AG09309 (cell line): Measurements from ENCODE around the gene CACNA1E.

Experiments used
- DNase-seq: peaks from one replicate; pipeline ENCODE4 v3.0.0-alpha.2; 2010; ENCODE audit warnings: low read depth
- H3K4me3 ChIP-seq: 2 replicates; pipeline ENCODE4 v1.5.1; 2011; ENCODE audit warnings: mild to moderate bottlenecking, low read depth, low read length, moderate library complexity; ENCODE audit not compliant: control insufficient read depth
- TF ChIP-seq, protein P1 (sequence below): IDR thresholded peaks from 2 replicates; pipeline ENCODE4 v1.5.1; 2011; ENCODE audit warnings: mild to moderate bottlenecking, low read depth, low read length, inconsistent platforms; ENCODE audit not compliant: insufficient read depth, control insufficient read depth; ENCODE audit errors: missing control alignments

The CACNA1E gene

DNA sequence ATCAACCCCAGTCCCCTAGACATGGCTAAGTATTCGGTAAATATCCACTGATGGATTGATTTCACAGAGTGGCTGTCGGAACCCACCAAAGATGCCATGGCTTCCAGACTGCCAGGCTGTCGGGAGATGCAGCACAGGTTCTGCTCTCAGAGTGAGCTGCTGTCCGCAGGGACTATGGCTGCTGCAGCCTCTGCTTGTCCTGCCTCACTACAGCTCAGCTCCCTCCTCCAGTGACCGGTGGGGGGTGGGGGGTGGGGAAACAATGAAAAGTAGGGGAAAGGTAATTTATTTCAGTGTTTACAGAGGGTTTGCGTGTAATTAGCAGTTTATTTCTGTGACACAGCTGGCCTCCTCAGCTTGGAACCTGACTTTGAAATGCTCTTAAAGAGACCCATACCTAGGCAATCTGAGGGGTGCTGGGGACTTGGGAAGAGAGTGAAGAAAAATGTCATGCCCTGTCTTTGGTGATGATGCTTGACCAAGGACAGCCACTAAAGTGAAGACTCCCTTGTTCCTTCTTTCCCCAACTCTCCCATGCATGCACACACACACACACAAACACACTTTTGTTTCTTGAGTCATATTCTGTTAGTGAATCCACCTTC, 109.0 kb downstream of the CACNA1E start:
- DNase-seq, result no peak
- TF ChIP-seq, protein P1, sequence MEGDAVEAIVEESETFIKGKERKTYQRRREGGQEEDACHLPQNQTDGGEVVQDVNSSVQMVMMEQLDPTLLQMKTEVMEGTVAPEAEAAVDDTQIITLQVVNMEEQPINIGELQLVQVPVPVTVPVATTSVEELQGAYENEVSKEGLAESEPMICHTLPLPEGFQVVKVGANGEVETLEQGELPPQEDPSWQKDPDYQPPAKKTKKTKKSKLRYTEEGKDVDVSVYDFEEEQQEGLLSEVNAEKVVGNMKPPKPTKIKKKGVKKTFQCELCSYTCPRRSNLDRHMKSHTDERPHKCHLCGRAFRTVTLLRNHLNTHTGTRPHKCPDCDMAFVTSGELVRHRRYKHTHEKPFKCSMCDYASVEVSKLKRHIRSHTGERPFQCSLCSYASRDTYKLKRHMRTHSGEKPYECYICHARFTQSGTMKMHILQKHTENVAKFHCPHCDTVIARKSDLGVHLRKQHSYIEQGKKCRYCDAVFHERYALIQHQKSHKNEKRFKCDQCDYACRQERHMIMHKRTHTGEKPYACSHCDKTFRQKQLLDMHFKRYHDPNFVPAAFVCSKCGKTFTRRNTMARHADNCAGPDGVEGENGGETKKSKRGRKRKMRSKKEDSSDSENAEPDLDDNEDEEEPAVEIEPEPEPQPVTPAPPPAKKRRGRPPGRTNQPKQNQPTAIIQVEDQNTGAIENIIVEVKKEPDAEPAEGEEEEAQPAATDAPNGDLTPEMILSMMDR, result no peak
- no peak overlapping the region for H3K4me3 ChIP-seq

- TF ChIP-seq, protein P1, result no peak
- DNase-seq, result no peak
- no peak overlapping the region for H3K4me3 ChIP-seq
These were observed 109.7 kb downstream of the CACNA1E start for GRCh38 chr1:181593042-181593441.

DNA sequence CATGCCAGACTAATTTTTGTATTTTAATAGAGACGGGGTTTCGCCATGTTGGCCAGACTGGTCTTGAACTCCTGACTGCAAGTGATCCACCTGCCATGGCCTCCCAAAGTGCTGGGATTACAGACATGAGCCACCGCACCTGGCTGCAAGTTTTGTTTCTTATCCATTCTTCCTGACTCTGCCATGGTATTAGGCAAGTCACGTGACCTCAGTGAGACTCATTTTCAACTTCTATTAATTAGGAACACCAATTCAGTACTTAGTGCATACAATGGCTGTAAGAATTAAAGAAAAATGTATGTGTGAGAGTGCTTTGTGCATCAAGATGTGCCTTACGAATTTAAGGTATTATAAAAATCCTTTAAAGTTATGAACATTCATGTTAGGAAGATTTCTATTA, 111.2 kb downstream of the CACNA1E start:
- TF ChIP-seq, protein P1, result no peak
- no peak for DNase-seq
- no peak overlapping the region for H3K4me3 ChIP-seq

- TF ChIP-seq, protein P1, result no peak
- H3K4me3 ChIP-seq, result no peak overlapping the region
- DNase-seq, result no peak
These were observed 111.9 kb downstream of the CACNA1E start for GRCh38 chr1:181595234-181595633.

DNA sequence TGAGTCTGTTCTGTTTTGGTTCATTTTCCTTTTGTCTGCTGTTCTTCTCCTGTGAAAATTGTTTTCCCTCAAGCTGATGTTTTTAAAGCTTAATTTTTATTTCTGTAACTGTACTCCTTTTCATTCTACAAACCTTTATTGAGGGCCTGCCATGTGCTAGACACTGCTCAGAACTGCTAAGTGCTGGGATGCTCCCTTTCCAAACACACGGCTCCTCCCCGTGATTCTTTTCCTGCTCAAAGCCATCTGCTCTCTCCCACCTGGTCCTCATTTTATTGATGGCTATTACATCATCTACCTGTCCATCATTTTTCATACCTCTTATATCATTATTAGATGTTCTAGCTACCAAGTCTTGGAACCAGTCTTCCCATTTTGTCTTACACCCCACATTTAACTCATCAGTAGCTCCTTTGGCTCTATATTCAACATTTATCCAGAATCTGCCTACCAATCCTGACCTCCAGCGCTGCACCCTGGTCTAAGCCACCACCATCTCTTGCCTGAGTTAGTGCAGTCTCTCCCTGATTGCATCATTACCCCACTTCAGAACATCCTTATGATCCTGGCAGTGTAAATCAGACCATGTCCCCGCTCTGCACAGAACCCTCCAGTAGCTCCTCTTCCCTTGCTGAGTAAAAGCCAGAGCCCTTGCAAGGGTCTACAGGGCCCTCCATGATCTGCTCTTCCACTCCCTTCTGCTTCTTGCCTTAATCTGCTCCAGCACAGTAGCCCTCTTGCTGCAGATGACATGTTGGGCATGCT, 118.1 kb downstream of the CACNA1E start:
- TF ChIP-seq, protein P1, result no peak
- no peak for DNase-seq

DNA sequence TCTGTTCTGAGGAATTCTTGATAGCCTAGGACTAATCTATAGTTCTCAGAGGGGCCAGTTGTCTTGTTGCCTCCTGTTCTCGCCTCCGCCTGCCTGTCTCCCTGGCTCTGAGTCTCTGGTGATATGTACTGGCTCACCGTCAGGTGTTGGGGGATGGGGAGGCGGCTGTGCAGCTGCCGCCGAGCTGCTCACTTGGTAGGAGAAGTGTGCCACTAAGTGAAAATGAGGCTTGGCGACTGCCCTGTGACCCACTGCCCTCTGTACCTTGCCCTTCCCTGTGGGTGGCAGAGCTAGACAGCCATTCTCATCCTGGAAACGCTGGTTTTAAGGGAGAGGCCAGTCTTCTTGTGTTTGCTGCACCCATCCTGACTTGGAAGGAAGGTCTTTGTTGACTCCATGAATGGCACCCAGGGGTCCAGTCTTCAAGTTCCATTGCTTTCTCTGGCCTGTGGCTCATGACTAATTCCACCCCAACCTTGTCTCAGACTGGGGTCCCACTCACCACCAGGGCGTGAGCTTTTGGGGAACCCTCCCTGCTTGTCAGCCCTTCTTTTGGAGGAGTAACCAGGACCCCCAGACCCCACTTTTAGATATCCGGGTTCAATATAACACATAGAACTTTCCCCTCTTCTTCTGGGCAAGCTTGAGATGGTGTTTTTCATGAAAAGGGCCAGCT, 120.6 kb downstream of the CACNA1E start:
- TF ChIP-seq, protein P1, result no peak
- no peak overlapping the region for H3K4me3 ChIP-seq
- no peak for DNase-seq

More for the DNA sequence above, 118.1 kb downstream of the CACNA1E start:
- no peak overlapping the region for H3K4me3 ChIP-seq
